Activated naive CD4-positive, alpha-beta T cell (primary cell): ENCODE results near the gene TRMO.

Experiments
- DNase-seq, 4 experiments: peaks; one replicate each; lab custom pipeline; 2025; lab: John Stamatoyannopoulos, UW

Gene TRMO

DNA sequence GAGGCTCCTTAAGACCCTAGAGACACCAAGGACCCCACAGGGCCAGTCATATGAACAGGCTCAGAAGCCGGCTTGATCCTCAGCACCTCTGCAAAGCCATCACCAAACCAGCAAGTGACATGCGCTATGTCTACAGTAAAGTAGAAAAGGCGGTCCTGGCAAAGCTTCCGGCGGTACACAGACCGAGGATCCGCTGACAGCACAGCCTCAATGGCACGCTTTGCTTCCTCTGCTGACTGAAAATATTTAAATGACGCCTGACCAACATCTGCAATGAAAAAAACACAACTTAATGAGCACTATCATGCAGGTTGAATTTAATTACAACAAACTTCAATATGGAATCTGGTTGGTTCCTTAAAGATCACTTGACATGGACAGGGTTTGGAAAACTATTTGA lies 17.6 kb downstream of the TRMO start:
- DNase-seq: peak in 2 of 4 experiments; percentile 36 to 39

DNA sequence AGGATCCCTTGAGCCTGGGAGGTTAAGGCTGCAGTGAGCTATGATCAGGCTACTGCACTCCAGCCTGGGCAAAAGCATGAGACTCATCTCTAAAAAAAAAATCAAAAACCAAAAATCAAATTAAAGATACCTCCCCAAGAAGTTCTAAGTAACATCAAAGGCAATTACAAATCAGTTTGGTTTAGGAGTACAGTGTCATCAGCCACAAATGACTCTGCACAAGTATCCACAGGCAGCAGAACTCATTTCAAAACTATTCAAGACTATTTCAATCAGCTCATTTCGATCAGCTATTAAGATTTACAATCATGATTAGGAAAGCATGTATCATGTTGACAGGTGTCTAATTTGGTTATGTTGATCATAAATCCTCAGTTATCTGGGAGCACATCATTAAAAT lies 19.1 kb downstream of the TRMO start:
- DNase-seq: no peak

DNA sequence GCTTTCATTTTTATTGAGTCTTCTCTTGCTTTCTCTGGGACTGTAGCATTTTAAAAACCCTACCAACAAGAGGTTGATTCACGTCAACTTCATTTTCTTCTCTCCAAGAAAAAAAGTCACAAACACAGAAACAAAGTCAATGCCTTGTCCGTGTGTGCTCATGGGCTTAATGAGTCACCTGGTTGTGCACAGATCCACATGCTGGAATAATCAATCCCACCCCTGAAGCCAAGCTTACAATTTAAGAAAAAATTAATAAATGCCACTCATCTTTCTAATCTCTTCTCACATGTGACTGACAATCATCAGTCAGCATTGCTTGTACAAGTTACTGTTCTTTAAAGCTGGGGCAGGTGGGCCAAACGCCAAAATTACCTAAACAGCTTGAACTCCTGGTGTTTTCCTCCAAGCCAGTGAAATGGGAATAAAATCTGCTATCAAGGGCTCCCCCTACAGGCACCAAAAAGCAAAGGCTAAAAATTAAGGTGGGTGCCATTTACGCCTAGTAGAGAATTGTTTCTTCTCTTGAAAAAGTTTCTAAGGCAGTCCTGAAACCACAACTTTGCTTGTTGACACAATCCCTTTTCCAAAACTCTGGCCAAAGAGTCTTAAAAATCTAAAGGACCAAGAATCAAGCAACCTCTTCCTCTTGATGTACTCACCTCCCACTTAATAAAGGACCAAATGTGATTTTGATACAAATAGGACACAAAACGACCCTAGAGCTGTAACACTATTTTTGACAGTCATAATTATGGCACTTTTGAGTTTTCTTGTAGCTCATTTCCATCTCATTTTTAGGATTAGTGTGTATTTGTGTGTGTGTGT lies 21.3 kb downstream of the TRMO start:
- no peak for DNase-seq

DNA sequence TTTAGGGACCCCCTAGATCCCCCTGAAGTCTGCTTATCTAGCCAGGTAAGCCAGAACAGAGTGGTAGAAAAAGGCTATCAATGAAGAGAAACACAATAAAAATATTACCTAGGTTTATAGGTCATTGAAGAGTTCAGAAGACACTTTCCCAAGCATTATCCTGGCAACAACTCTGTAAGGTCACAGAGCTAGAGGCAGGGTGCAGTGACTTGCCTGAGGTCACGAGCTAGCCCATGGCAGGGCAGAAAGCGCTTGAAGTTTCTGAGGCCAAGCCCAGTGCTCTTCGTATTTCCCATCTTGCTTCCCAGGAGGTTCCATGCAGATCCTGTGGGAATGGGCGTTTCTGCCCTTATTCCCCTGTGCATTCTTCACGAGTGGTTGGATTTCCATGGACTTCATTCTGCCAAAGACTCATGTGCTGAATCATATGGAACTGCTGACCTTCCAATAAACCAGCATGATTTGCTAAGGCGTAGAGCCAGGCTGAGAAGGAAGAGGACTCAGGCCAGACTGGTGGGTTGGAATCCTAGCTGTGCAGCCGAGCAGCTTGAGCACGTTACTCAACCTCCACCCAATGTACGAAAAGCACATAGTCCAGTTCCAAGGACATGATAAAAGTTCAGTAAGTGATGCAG lies 22.1 kb downstream of the TRMO start:
- no peak for DNase-seq

GRCh38 chr9:97895695-97896332 lies 26.5 kb downstream of the TRMO start:
- no peak for DNase-seq

- DNase-seq: no peak
Measured at GRCh38 chr9:97895211-97895610, 27.1 kb downstream of the TRMO start.

- no peak for DNase-seq
Measured at GRCh38 chr9:97892421-97892820, 29.9 kb downstream of the TRMO start.

DNA sequence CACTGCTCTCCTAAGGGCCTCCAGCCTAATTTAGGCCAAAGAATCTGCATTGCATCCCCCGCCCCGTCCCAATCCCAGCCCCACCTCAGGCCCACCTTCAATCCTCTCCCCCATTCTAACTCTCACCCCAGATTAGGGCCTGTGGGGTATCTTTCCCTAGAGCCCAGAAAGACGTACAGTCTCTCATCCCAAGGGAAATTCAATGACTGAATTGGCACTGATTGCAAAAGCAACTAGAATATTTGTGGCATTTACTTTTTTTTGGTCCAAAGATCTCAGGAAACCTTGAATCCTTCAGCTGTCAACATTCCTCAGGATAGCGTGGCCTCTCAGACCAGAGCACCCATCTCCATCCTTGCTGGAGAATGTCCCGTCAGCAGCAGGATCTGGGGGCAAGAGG lies 30.6 kb downstream of the TRMO start:
- DNase-seq: no peak

DNA sequence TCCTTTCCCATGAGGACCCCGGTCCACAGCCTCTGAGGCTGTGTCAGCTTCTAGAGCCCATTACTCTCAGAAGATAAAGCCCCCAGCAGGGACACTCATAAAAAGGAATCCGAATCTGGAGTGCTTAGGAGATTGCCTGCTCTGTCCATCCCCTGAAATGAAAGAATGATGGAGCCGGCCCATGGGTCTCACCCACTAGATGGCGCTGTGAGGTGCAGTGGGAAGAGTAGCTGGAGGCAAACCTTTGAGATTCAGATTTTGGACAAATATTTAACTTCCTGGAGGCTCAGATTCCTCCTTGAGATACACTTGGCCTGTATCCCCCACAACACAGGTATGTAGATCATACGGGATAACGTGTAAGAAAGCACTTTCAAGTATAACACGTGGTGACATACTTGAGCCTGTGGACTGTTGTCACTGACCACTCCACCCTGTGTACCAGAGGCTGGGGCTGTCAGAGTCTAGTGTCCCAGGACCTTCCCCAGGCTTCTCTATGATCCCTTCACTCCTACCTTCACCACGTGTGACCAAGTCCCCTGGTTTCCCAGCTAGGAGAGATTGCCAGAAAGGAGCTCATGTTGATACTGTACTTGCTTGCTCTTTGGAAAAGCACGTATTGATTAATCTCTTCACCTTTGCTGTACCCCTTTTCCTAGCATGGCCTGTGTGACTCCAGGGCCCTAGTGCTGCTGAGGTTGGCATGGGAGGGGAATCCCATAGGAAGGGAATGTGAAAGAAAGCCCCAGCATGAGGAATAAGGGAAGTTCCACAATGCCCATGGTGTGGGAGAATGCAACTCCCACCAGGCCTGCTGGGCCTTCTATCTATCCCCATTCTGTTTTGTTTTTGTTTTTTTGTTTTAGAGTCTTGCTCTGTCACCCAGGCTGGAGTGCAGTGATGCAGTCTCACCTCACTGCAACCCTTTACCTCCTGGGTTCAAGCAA lies 32.1 kb downstream of the TRMO start:
- DNase-seq: peak; percentile 14 to 59 (median 36)

DNA sequence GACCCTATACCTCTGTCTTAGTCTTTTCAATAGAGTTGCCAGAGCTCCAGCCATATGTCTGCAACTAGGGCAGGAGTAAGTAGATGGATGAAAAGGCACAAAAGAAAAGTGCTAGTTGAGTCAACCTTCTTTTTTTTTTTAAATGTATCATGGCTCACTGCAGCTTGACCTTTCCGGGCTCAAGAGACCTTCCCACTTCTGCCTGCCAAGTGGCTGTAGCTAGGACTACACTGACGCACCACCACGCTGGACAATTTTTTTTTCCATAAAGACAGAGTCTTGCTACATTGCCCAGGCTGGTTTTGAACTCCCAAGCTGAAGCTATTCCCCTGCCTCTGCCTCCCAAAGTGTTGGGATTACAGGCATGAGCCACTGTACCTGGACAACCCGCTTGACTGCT lies 42.0 kb downstream of the TRMO start:
- DNase-seq: no peak

DNA sequence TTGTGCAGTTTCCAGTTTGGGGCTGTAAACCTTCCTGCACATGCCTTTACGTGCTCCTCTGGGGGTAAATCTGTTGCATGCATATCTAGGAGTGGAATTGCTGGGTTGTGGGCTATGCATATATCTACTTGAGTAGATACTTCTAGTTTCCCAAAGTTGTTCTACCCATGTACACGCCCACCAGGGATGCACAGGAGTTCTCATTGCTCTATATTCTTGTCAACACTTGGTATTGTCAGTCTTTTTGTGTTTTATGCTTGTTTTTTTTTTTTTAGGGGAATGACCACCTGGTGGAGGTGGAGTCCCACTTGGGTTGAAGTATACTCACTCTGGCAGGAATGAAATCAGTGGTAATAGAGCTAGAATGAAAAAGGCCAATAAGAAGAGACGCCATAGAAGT lies 46.2 kb downstream of the TRMO start:
- no peak for DNase-seq

DNA sequence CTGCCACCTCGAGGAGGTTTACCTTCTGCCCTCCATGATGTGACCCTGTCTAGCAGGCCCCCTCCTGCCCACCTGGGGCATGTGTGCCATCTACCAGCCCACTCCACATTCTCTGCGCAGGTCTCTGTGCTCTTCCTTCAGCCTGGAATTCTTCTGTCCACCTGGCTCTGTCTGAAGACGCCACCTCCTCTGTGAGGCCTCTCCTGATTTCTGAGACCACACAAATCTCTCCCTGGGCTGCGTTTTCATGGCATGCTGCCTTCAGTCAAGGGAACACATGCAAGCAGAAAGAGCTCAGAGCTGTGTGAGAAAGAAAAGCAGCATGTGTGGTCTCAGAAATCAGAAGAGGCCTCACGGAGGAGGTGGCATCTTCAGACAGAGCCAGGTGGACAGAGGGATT lies 47.2 kb downstream of the TRMO start:
- no peak for DNase-seq

GRCh38 chr9:97874624-97875023 lies 47.7 kb downstream of the TRMO start:
- no peak for DNase-seq

GRCh38 chr9:97873882-97874281 lies 48.4 kb downstream of the TRMO start:
- DNase-seq: no peak

- DNase-seq: no peak
Measured at GRCh38 chr9:97873425-97873824, 48.9 kb downstream of the TRMO start.

- no peak for DNase-seq
Measured at GRCh38 chr9:97868859-97869258, 53.4 kb downstream of the TRMO start.

- no peak for DNase-seq
Measured at GRCh38 chr9:97866848-97867247, 55.5 kb downstream of the TRMO start.

- no peak for DNase-seq
Measured at GRCh38 chr9:97866300-97866699, 56.0 kb downstream of the TRMO start.

- no peak for DNase-seq
Measured at GRCh38 chr9:97864396-97864795, 57.9 kb downstream of the TRMO start.

GRCh38 chr9:97863314-97863713 lies 59.0 kb downstream of the TRMO start:
- DNase-seq: no peak

GRCh38 chr9:97861148-97861475 lies 61.2 kb downstream of the TRMO start:
- no peak for DNase-seq

- no peak for DNase-seq
Measured at GRCh38 chr9:97860451-97861147, 61.7 kb downstream of the TRMO start.
